ENCODE measurements around the gene FAM163B.

DNA sequence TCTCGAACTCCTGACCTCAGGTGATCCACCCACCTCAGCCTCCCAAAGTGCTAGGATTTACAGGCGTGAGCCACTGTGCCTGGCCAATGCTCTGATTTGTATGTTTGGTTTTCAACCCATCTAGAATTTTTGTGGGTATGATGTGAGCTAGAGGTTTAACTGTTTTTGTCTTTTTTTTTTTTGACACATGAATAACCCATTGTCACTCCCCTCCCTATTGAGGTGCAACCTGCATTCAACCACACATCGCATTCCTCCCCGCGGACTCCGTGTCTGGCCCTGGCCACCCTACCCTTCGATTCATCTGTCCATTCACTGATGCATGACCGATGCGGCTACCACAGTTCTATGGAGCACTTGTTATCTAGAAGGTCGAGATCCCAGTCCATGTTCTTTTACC is 9.5 kb upstream of the FAM163B start:
- TF ChIP-seq POLR2A (IDR thresholded peaks at IDR 0.05) (no peak), EP300 (IDR thresholded peaks at IDR 0.05; ENCODE audit: low read depth) (no peak), POLR2AphosphoS5 (IDR thresholded peaks at IDR 0.05) (no peak)
- TF ChIP-seq, protein P1, sequence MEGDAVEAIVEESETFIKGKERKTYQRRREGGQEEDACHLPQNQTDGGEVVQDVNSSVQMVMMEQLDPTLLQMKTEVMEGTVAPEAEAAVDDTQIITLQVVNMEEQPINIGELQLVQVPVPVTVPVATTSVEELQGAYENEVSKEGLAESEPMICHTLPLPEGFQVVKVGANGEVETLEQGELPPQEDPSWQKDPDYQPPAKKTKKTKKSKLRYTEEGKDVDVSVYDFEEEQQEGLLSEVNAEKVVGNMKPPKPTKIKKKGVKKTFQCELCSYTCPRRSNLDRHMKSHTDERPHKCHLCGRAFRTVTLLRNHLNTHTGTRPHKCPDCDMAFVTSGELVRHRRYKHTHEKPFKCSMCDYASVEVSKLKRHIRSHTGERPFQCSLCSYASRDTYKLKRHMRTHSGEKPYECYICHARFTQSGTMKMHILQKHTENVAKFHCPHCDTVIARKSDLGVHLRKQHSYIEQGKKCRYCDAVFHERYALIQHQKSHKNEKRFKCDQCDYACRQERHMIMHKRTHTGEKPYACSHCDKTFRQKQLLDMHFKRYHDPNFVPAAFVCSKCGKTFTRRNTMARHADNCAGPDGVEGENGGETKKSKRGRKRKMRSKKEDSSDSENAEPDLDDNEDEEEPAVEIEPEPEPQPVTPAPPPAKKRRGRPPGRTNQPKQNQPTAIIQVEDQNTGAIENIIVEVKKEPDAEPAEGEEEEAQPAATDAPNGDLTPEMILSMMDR (IDR thresholded peaks at IDR 0.05) = no peak

Data from transverse colon (tissue), 4 donors.